HG03571 (cell line): ENCODE measurements around the gene NOTCH2.

Source experiments
- ATAC-seq: cut with Tn5 transposase; IDR thresholded peaks from one replicate; pipeline ENCODE4 v1.9.1; 2021; ENCODE audit not compliant: unreplicated experiment

NOTCH2 gene

GRCh38 chr1:119911775-119912174 lies 157.7 kb downstream of the NOTCH2 start:
- no peak for ATAC-seq

GRCh38 chr1:119910618-119911017 lies 158.8 kb downstream of the NOTCH2 start:
- ATAC-seq = no peak

- no peak for ATAC-seq
These were observed 159.4 kb downstream of the NOTCH2 start for GRCh38 chr1:119909890-119910596.

- no peak for ATAC-seq
These were observed 160.8 kb downstream of the NOTCH2 start for GRCh38 chr1:119908661-119909060.

GRCh38 chr1:119906927-119907652 lies 162.4 kb downstream of the NOTCH2 start:
- no peak for ATAC-seq

- no peak for ATAC-seq
These were observed 166.0 kb downstream of the NOTCH2 start for GRCh38 chr1:119903443-119903835.

- ATAC-seq = no peak
These were observed 166.6 kb downstream of the NOTCH2 start for GRCh38 chr1:119902775-119903442.

- ATAC-seq = no peak
These were observed 170.3 kb downstream of the NOTCH2 start for GRCh38 chr1:119898981-119899720.

- no peak for ATAC-seq
These were observed 170.9 kb downstream of the NOTCH2 start for GRCh38 chr1:119898530-119898929.

GRCh38 chr1:119896303-119896702 lies 173.2 kb downstream of the NOTCH2 start, which contains the start of gene ADAM30:
Gene ADAM30, minus strand, starts transcription at chr1:119896515. Its CDS starts 179 bp downstream, at chr1:119896336.
- ATAC-seq = no peak

- ATAC-seq = no peak
These were observed 174.4 kb downstream of the NOTCH2 start for GRCh38 chr1:119895102-119895501.

GRCh38 chr1:119893827-119894700 lies 175.4 kb downstream of the NOTCH2 start:
- ATAC-seq = no peak

GRCh38 chr1:119893238-119893791 lies 176.1 kb downstream of the NOTCH2 start:
- ATAC-seq = no peak

- ATAC-seq = no peak
These were observed 178.1 kb downstream of the NOTCH2 start for GRCh38 chr1:119891386-119891785.

- no peak for ATAC-seq
These were observed 181.0 kb downstream of the NOTCH2 start for GRCh38 chr1:119888476-119888875.

GRCh38 chr1:119887427-119887826 lies 182.0 kb downstream of the NOTCH2 start:
- ATAC-seq = no peak

GRCh38 chr1:119885903-119886783 lies 183.3 kb downstream of the NOTCH2 start:
- ATAC-seq = no peak

- ATAC-seq = no peak
These were observed 184.8 kb downstream of the NOTCH2 start for GRCh38 chr1:119884711-119885110.

- ATAC-seq = no peak
These were observed 185.6 kb downstream of the NOTCH2 start for GRCh38 chr1:119883826-119884225.
